ENCODE measurements around the gene KY.

The KY gene

DNA sequence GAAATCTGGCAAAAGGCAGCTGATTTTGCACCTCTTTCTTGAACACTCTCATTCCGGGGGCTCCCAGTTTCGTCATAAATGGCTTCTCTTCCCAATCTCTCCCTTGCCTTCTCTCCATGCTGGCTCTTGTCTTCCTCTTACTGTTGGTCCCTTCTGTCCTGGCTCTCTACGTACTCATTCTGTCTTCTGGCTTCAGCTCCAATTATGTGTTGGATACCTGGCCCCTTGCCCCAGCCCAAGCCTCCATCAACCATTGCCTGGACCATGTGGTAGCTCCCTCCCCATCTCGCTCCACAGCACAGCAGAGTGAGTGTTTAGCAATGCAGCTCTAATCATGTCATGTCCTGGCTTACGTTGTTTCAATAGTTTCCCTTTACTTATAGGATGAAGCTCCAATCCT, 21.7 kb upstream of the KY start:
- no peak for DNase-seq

DNA sequence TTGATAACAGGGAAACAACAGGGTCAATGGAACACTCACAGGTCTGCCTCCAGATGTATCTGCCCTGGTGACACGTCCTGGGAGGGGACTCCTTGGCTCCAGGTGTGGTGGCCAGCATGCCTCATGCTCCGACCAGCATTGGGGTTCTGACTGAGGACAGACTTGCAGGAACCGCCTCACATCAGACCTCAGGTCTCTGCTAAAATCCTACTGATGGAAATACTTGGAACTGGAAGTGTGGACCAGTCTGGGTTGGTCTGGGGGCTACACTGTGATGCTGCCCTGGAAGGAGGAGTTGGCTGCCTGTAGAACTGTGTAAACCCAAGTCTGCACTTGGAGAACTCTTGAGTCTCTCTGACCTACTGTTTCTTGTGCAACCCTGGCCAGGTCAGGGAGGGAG, 17.1 kb upstream of the KY start:
- DNase-seq = no peak

GRCh38 chr3:134667406-134667805, 16.6 kb upstream of the KY start:
- DNase-seq = no peak

GRCh38 chr3:134666885-134667284, 16.1 kb upstream of the KY start:
- DNase-seq = no peak

DNA sequence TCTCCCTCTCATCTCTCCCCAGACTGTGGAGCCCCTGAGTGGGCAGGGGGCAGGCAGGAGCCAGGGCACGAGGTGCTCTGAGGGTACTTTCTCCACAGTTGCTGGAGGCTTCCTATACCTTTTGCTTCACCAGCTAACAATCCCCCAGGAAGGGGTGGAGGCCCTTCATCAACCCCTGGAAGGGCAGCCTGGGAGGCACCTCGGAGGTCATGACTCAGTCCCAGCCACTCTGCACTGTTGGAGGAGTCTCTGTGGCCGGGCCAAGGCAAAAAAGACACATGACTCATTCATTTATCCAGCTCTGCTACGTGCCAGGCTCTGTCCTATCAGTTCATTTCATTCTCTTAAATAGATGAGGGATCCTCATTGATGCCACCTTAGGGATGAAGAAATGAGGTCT, 15.6 kb upstream of the KY start:
- no peak for DNase-seq

GRCh38 chr3:134666052-134666451, 15.2 kb upstream of the KY start:
- no peak for DNase-seq

GRCh38 chr3:134665243-134665642, 14.4 kb upstream of the KY start:
- no peak for DNase-seq

DNA sequence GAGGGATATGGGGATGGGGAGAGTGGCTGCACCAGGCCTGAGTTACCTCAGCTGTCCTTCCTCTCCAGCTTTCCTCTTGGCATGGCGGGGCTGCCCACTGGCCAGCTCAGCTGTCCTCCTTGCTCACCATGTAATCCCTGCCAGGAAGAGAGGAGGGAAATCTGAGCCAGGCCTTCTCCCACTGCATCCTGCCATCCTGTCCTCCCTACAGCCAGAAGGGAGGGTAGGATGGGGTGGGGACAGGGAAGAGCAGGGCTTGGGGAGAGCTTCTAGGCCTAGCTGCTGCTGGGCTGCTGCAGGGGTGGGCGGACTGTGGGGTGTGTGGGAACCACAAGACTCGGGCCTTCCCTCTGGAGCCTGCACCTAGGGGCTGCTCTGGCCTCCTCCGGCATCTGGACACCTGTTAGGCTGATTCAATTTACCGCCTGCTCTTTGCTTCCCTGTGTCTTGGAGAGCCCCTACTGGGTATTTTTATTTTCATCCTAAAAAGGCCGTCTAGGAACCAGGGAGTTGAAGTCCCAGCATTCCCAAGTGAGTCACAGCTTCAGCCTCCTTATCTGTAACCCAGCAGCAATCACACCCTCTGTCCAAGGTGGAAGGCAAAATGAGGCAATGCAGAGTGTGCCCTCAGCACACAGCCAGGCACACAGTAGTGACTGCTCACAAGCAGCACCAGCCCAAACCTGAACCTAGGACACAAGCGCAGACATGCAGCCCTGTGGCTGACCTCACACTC, 13.1 kb upstream of the KY start:
- DNase-seq = no peak

GRCh38 chr3:134660046-134660441, 9.2 kb upstream of the KY start:
- no peak for DNase-seq

- DNase-seq = no peak
These were observed 8.7 kb upstream of the KY start for GRCh38 chr3:134659391-134660045.

GRCh38 chr3:134658555-134658954, 7.7 kb upstream of the KY start:
- no peak for DNase-seq

DNA sequence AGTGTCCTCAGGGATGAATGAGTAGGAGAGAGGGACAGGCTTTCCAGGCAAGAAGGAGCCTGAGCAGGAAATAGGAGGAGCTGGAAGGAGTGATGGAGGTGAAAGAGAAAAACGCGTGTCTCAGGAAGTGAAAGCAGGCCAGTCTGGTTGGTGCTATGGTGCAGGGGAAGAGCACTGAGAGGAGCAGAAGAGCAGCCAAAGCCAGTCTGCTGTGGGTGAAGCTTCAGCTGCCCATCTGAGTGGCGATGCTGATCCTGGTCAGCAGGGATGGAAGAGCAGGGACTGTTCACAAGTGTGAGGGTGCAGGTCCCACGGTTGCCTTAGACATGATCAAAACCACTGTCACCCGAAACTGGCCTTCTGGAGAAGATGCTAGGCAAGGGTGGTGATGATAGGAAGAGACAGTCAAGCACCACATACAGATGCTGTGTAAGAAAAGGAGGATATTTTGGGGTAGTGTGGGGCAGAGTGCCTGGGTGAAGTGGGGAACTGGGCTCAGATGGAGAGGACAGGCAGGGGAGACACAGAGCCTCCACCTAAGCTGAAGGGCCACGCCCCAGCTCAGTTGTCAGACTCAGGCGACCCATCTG, 5.5 kb upstream of the KY start:
- DNase-seq = no peak

DNA sequence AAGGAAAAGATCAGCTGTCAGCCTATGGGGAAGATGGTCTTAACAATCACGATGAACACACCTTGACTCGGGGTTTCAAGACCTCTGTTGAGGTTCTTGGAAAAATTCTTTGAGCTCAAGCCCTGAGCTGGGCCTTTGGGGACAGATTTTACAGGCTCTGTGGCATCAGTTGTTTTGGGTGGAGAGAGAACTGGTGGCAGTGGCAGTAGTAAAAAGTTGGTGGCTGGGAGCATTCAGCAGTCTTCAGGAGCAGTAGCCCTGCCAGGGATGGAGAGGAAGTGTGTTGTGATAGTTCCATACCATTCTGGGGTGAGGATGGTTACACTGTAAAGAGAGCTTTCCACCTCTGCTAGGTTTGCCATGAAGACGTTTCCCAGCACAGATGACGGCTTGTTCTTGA, 4.9 kb upstream of the KY start:
- DNase-seq = no peak

- DNase-seq = no peak
These were observed 3.2 kb upstream of the KY start for GRCh38 chr3:134654031-134654430.

GRCh38 chr3:134652886-134653630, 2.2 kb upstream of the KY start:
- no peak for DNase-seq

- DNase-seq = no peak
These were observed 1.6 kb upstream of the KY start for GRCh38 chr3:134652409-134652831.

GRCh38 chr3:134651347-134652041, 672 bp upstream of the KY start:
- no peak for DNase-seq

- DNase-seq = no peak
These were observed 1.6 kb downstream of the KY start for GRCh38 chr3:134649106-134649705.

DNA sequence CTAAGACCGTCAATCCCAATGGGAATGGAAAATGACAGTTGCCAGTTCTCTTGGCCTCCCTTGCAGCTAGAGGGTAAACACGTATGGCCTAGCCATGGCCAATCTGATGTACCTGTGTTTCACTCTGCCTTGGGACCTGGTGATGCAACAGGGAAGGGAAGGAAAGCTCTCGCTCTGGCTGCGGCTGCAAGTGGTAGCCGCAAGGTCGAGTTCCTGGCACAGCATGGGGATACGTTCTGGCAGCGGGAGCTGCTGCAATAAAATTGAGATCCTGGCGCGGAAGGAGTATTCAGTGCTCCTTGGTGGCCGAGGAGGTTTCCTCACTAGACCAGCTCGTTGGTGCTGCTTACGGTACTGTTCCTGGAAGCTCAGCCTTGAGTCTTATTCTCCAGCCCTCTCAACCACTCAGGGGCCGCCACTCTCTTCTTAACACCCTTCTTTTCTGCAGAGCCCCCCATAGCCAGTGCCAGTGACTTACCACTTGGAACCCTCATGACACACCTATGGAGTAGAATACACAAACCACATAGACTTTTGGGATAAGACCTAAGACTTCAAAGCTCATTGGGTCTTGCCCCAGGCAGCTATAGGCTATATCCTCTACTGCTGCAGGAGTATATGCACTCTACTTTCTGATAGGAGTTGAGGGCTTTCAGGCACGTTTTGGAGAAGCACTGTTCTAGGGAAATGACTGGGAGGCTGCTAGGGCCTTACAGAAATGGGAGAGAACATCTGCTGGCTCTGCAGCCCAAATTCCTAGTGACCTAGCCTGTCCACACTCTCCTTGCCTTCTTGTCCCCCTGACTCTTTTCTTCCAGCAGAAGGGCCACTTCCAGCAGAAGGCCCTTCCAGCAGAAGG, 2.7 kb downstream of the KY start:
- DNase-seq = no peak

- no peak for DNase-seq
These were observed 4.7 kb downstream of the KY start for GRCh38 chr3:134646086-134646485.

DNA sequence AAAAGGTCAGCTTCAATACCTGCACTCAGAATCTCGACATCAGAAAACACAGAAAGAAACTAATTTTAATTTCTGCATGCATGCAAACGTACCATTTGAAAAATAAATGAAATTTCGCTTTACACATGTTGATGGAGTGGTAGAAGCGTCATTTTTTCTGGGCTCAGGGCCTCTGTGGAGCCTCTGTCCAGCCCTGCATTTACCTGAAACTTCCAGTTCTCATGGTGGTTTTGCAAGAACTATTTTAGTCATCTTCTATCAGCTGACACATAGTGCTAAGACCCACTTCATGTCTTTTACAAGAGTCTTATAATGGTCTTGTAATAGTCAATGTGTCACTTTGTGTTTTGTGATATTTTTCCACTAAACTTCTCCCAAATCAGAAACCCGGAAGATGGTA, 5.3 kb downstream of the KY start:
- DNase-seq = no peak
